SHP77 treated with DMSO at 0.1 percent for 48 hours (cell line): Measurements from ENCODE around the gene RANBP9.

Source experiments
- DNase-seq: peaks from one replicate; lab custom pipeline; 2025; lab: John Stamatoyannopoulos, UW

The RANBP9 gene

DNA sequence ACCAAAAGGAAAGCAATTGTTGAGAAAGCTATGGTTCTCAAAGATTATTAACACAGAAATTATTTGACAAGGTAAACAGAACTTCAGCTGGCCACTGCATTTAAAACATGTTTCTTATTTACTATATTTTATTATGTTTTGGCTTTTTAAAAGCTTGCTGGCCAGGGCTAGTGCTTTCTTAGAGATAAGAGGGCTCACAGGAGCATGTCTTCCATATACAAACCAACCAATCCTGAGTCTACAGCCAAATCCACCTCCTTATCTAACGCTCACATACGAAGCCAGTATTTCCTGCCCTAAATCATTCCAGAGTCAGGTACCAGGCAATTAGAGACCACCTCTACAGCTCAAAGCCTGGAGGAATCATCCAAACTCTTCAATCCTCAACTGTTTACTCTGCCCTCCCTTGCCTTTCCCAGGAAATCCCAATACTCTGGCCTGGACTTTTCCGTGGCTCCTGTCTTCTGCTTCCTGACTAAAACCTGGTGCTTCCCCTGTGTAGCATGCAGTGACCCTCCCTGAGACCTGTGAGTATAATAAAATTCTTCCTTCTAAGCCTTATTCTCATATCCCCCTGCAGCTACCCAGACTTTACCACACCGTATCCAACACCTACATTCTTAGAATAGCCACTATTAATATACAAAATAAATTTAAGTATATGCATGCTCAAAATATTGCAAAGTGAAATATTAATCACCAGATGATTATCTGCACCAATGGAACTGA lies 33.2 kb downstream of the RANBP9 start:
- no peak for DNase-seq

DNA sequence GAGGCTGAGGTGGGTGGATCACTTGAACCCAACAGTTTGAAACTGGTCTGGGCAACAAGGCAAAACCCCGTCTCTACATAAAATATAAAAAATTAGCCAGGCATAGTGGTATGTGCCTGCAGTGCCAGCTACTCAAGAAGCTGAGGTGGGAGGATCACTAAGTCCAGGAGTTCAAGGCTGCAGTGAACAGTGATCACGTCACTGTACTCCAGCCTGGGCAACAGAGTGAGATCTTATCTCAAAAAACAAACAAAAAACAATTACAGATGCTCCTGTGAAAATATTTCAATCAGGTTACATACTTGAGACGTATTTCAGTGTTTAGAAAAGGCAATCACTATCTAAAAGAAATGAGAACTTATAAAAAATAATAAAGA lies 33.8 kb downstream of the RANBP9 start:
- no peak for DNase-seq

DNA sequence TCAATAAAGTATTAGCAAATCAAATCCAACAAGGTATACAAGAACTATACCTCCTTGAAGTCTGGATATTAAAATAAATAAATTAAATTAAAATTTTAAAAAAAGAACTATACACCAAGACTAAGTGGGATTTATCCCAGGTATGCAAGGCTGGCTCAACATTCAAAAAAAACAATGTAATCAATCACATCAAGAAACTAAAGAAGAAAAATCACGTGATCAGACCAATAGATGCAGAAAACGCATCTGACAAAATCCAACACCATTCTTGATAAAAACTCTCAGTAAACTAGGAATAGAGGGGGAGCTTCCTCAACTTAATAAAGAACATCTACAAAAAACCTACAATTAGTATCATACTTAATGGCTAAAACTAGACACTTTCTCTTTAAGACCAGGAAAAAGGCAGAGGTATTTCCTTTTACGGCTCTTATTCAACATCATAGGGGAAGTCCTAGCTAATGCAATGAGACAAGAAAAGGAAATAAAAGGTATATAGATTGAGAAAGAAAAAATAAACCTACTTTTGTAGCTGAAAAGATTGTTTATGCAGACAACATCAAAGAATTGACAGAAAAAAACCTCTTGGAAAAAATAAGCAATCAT lies 35.0 kb downstream of the RANBP9 start:
- DNase-seq = no peak

DNA sequence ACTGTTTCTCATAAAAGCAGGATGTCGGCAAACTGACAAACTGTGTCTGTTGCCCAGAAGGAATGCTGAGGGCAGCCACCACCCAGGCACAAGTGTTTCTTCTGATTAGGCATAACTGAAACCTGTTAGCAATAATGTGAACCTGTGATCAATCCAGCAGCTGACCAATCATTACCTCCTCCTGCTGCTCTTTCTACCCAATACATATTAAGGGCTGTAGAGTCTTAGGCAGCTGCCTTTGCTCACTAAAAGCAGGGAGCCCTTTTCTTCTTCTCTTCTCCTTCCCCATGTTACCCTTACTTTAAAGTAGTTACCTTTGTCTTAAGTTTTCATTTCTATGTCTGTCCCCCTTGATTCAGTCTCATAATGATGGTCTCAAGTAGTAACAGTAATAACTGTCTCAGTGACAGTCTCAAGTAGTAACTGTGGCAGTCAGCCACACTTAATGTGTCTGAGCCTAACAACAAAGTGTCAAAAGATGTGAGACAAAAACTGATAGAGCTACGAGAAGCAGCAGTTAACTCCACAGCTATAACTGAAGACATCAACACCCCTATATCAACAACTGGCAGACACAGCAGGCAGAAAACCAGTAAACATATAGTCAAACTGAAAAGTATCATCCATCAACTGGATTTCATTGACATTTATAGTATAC lies 37.0 kb downstream of the RANBP9 start:
- DNase-seq = no peak

GRCh38 chr6:13673825-13674444 lies 37.7 kb downstream of the RANBP9 start:
- DNase-seq = no peak

GRCh38 chr6:13673368-13673767 lies 38.3 kb downstream of the RANBP9 start:
- DNase-seq = no peak

GRCh38 chr6:13672904-13673303 lies 38.7 kb downstream of the RANBP9 start:
- DNase-seq = no peak

DNA sequence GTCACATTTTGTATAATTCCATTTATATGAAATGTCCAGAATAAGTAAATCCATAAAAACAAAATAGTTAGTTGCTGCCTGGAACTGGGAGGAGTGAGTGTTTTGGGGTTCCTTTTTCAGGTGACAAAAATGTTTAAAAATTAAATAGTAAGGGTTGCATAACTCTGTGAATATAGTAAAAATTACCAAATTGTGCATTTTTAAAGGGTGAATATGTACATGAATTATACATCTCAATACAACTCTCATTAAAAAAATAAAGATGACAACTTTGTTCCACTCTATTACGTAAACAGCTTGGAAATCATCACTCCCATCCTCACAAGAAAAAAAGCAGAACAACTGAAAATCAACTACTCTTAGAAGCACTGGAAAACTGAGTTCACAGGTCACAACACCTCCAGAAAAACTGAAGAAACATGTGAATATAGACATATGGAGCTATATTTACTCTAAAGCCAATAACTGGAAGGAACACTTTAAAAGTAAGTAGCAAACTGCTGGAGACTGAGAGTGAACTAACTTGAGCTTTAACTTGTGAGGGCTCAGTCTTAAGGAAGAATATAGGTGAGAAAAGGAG lies 40.0 kb downstream of the RANBP9 start:
- DNase-seq = no peak

- no peak for DNase-seq
These were observed 42.2 kb downstream of the RANBP9 start for GRCh38 chr6:13669476-13669875.

GRCh38 chr6:13668291-13668928 lies 43.2 kb downstream of the RANBP9 start:
- no peak for DNase-seq

- DNase-seq = no peak
These were observed 44.0 kb downstream of the RANBP9 start for GRCh38 chr6:13667655-13668054.

DNA sequence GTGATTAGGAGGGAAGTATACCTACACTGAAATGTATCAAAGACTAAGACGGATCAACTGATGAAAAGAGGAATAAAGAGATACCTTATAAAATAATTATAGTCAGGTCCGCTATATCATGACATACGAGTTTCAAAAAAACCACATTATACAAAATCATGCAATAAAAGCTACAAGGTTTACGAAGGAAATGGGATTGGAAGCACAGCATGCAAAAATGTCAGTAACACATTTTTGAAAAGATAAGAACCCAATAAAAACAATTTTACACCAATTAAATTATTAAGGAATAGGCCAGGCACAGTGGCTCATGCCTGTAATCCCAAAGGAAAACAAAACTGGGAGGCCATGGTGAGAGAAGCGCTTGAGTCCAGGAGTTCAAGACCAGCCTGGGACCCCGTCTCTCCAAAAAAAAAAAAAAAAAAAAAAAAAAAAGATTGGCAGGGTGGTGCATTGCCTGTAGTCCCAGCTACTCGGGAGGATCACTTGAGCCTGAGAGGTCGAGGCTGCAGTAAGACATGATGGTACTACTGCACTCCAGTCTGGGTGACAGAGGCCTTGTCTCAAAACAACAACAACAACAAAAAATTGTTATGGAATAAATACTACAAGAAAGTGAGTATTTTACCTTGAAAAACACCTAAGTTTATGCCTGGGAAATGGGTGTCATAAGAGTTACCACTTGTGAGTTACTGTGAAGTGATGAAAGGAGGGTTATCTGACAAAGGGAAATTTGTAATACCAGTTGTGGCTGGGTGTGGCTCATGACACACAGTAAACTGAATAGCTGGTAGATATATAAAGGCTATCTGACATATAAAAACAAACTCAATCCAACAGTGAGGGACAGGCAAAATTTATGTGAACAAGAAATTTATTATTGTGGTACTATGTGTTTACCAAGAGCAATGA lies 45.2 kb downstream of the RANBP9 start:
- DNase-seq = no peak

- DNase-seq = no peak
These were observed 46.8 kb downstream of the RANBP9 start for GRCh38 chr6:13664703-13665352.

DNA sequence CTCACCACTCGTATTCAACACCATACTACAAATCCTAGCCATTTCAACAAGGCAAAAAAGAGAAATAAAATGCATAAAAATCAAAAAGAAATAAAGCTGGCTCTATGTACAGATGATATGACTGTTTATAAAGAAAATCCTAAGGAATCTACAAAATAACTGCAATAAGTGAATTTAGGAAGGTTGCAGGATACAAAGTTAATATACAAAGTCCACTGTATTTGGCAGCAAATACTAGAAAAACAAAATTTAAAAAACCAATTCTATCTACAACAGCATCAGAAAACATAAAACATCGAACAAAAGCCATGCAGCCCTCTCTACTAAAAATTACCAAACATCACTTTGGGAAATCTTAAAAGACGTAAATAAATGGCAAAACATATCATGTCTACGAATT lies 47.6 kb downstream of the RANBP9 start:
- DNase-seq = no peak

- no peak for DNase-seq
These were observed 48.8 kb downstream of the RANBP9 start for GRCh38 chr6:13662651-13663334.

- no peak for DNase-seq
These were observed 50.0 kb downstream of the RANBP9 start for GRCh38 chr6:13661647-13662046.

DNA sequence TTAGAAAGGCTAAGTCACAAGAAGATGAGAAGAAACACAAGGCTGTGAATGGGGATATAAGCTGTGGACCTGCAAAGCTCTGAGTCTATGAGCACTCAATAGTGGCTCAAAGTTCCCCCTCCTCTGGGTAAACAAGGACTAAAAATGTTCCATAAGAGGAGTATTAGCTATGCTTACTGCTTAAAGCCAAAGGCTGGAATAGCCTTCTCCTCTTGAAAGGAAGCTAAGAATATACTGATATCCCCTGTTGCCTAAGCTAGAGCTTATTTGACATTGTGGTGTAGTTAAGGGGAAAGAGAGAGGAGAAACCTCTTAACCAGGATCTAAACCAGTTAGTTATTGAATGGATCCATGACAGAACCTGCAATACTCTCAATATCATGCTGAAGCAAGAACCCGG lies 50.7 kb downstream of the RANBP9 start:
- DNase-seq = no peak

- no peak for DNase-seq
These were observed 51.4 kb downstream of the RANBP9 start for GRCh38 chr6:13660273-13660672.

- no peak for DNase-seq
These were observed 55.9 kb downstream of the RANBP9 start for GRCh38 chr6:13655700-13656099.

GRCh38 chr6:13654496-13654895 lies 57.1 kb downstream of the RANBP9 start:
- no peak for DNase-seq
